ENCODE results near the gene MEAK7.

MEAK7 gene

DNA sequence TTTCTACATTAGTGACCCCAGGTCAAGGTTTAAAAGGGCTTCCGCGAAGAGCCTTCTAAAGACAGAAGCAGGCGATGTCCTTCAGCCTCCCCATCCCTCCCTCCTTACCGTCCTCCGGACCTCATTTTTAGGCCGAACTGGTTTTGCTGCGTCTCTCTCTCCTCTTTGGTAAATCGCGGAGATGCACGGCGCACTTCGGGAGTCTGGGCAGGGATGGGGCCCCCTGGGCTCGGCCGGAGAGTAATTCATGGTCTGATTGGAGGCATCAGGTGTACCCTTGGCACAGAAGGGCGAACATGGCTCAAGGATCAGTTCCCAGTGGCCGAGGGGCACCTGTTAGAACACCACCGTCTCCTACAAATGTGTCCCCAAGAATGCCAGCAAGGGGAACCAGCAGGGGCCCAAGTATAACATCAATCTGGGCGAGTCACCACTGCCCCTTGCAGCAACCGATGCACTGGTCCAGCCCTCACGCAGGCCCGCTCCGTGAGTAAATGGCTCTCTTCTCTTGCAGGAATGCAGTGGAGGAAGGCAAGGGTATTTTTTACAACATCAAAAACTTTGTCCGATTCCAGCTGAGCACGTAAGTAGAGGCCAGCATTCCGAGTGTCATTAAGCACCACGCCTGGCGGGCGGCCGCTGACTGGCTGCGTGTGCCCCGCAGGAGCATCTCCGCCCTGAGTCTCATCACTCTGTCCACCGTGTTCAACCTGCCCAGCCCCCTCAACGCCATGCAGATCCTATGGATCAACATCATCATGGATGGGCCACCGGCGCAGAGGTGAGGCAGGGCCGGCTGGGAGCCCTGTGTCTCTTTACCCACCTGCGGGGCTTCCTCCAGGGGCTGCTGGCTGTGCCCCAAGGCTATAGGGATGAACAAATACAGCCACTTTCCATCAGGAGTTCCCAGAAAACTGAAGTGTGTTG lies 45.6 kb downstream of the MEAK7 start:
- TF ChIP-seq FOXP2 (optimal IDR thresholded peaks at IDR 0.05; ENCODE audit: control extremely low read depth, extremely low read length, insufficient read depth), result no peak
- TF ChIP-seq EZH2 (IDR thresholded peaks at IDR 0.05), result no peak
- TF ChIP-seq POLR2AphosphoS5 (IDR thresholded peaks at IDR 0.05; ENCODE audit: borderline replicate concordance, low read depth, low read length), result no peak
- H3K9ac ChIP-seq (ENCODE audit: insufficient read length), result no peak overlapping the region
- no peak overlapping the region for H3K27ac ChIP-seq
- no peaks in the 10 kb centered on the region for H3K36me3 ChIP-seq (ENCODE audit: insufficient read depth, low read length)
- no peaks in the 10 kb centered on the region for H3K9me3 ChIP-seq (ENCODE audit: low read depth, low read length)
- H3K4me3 ChIP-seq, result no peak overlapping the region
- no peak for DNase-seq (ENCODE audit: low read depth, low spot score)

DNA sequence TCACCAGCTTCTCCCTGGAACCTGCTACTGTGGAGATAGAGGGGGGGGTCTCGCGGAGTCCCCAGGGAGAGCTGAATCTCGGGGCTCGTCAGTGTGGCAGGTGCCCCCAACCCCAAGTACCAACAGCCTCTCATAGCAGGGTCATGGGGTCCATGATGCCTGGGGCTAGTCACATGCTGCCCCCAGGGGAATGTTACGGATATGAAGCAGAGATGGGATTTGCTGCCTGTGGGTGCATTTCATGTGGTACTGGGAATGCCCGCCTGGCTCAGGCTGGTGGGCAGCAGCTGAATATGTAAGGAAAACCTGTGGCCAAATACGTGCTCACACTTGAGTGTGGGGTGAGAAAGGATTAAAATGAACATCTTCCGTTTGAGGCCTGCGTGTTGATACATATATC lies 49.4 kb downstream of the MEAK7 start:
- no peak for DNase-seq (ENCODE audit: low read depth, low spot score)
- Histone ChIP-seq H3K9me3 (ENCODE audit: low read depth, low read length) (no peaks in the 10 kb centered on the region), H3K9ac (ENCODE audit: insufficient read length) (no peak overlapping the region), H3K36me3 (ENCODE audit: insufficient read depth, low read length) (no peaks in the 10 kb centered on the region), H3K4me3 (no peak overlapping the region), H3K27ac (no peak overlapping the region)
- no peak for TF ChIP-seq EZH2 (IDR thresholded peaks at IDR 0.05)
- no peak for TF ChIP-seq POLR2AphosphoS5 (IDR thresholded peaks at IDR 0.05; ENCODE audit: borderline replicate concordance, low read depth, low read length)
- no peak for TF ChIP-seq FOXP2 (optimal IDR thresholded peaks at IDR 0.05; ENCODE audit: control extremely low read depth, extremely low read length, insufficient read depth)

Measured in SK-N-MC (cell line).